HepG2 (cell line): ENCODE data around the gene AUNIP. TPM values are rescaled to one million over a fixed set of nuclear protein-coding genes. Genes with fewer than 3 reads are reported as not detected.

Source experiments
- ATAC-seq: fragments of 200-7000 bp; cut with Tn5 transposase; 3 replicates; pipeline ENCODE4 v1.9.1; 2020; ENCODE audit warnings: mild to moderate bottlenecking, moderate library complexity
- BruUV-seq: library from RNA; stranded (reverse); fragments of 400-500 nt; replicated peaks from 2 replicates; lab custom pipeline; 2021; lab: Mats Ljungman, UMichigan
- CTCF ChIA-PET: fragments of 300-600 bp; formaldehyde crosslinking; extraction: SDS; loops from one replicate; lab custom pipeline; 2021; ENCODE audit warnings: low total read pairs, inconsistent platforms, low intra/inter-chr PET ratio; lab: Yijun Ruan, JAX
- POLR2A ChIA-PET: fragments of 350-600 bp; sonication (Branson Sonifier 250); formaldehyde crosslinking; loops from one replicate; lab custom pipeline; 2020; ENCODE audit warnings: antibody characterized with exemption, inconsistent platforms; lab: Yijun Ruan, JAX
- DNase-seq: peaks from one replicate; pipeline ENCODE4 v3.0.0-alpha.2; 2015; ENCODE audit warnings: low spot score
- FAIRE-seq: peaks from 3 replicates; lab custom pipeline; 2011; peaks lifted over from hg19 to GRCh38; lab: Jason Lieb, UNC
- H2AFZ ChIP-seq: one replicate; pipeline ENCODE4 v1.6.1; 2011; ENCODE audit warnings: low read length, inconsistent platforms
- H3K27ac ChIP-seq: fragments of 300-600 bp; 3 replicates; pipeline ENCODE4 v1.8.0; 2011; ENCODE audit warnings: mixed run types, mild to moderate bottlenecking, mixed read lengths, low read length, inconsistent platforms; ENCODE audit not compliant: insufficient read depth; ENCODE audit errors: extremely low read length
- H3K27me3 ChIP-seq, 2 experiments: fragments of 200-600 bp in 1 of 2; 2 replicates in 1 of 2; 3 replicates in 1 of 2; pipeline versions ENCODE4 v1.6.0 to v1.8.0; 2011; ENCODE audit warnings: low read length in 2 of 2, mild to moderate bottlenecking in 2 of 2, moderate library complexity in 2 of 2, inconsistent platforms in 1 of 2; ENCODE audit not compliant: insufficient read depth in 2 of 2, control insufficient read depth in 1 of 2
- H3K36me3 ChIP-seq, 2 experiments: fragments of 200-600 bp in 1 of 2; replicated peaks in 1 of 2; 2 replicates in 1 of 2; 3 replicates in 1 of 2; pipeline versions ENCODE4 v1.5.1 to v1.8.0; 2011; ENCODE audit warnings: low read length in 2 of 2, inconsistent platforms in 1 of 2; ENCODE audit not compliant: insufficient read depth in 2 of 2, control insufficient read depth in 1 of 2
- H3K4me1 ChIP-seq: 2 replicates; pipeline ENCODE4 v1.5.1; 2012; ENCODE audit warnings: low read length, inconsistent platforms; ENCODE audit not compliant: insufficient read depth
- H3K4me2 ChIP-seq: 2 replicates; pipeline ENCODE4 v1.6.0; 2011; ENCODE audit warnings: low read depth, low read length, inconsistent platforms
- H3K4me3 ChIP-seq, 3 experiments: fragments of 200-600 bp in 1 of 3; sonication (generic), shearing (Covaris generic) in 1 of 3; replicated peaks in 1 of 3; 2 replicates each; pipeline ENCODE4 v1.5.1; 2011 to 2016; ENCODE audit warnings: low read length in 3 of 3, inconsistent platforms in 2 of 3, low read depth in 2 of 3, mild to moderate bottlenecking in 2 of 3, control low read depth in 1 of 3, mixed read lengths in 1 of 3; ENCODE audit not compliant: insufficient read depth in 1 of 3
- H3K79me2 ChIP-seq: one replicate; pipeline ENCODE4 v1.6.1; 2011; ENCODE audit warnings: low read length, inconsistent platforms; ENCODE audit not compliant: insufficient read depth
- H3K9ac ChIP-seq: 2 replicates; pipeline ENCODE4 v1.6.0; 2011; ENCODE audit warnings: mild to moderate bottlenecking, low read depth, low read length, inconsistent platforms; ENCODE audit not compliant: insufficient read depth
- H3K9me3 ChIP-seq: 2 replicates; pipeline ENCODE4 v1.5.1; 2012; ENCODE audit warnings: mild to moderate bottlenecking, low read length
- H4K20me1 ChIP-seq: 2 replicates; pipeline ENCODE4 v1.6.0; 2011; ENCODE audit warnings: inconsistent platforms, mild to moderate bottlenecking, low read length, moderate library complexity; ENCODE audit not compliant: insufficient read depth
- CEBPG ChIP-seq: IDR thresholded peaks from 2 replicates; pipeline ENCODE4 v1.6.1; 2016
- CREB1 ChIP-seq, 2 experiments: fragments of 450-650 bp in 1 of 2; IDR thresholded peaks; 2 replicates each; pipeline ENCODE4 v1.6.1; 2016 to 2017; ENCODE audit warnings: control low read depth in 1 of 2, mild to moderate bottlenecking in 1 of 2, missing compliant biosample characterization in 1 of 2, missing genetic modification characterization in 1 of 2
- HDAC1 ChIP-seq: sonication (generic); formaldehyde crosslinking; IDR thresholded peaks from 2 replicates; pipeline ENCODE4 v1.5.1; 2020; ENCODE audit warnings: mild to moderate bottlenecking, missing genetic modification reagents
- KAT8 ChIP-seq: IDR thresholded peaks from 2 replicates; pipeline ENCODE4 v1.6.1; 2016; ENCODE audit warnings: missing genetic modification reagents, missing compliant biosample characterization
- KDM5A ChIP-seq: fragments of 200-600 bp; sonication (generic); IDR thresholded peaks from 2 replicates; pipeline ENCODE4 v1.7.0; 2018; ENCODE audit warnings: antibody characterized with exemption, mild to moderate bottlenecking, low read length, borderline replicate concordance
- LCORL ChIP-seq, 2 experiments: fragments of 450-650 bp in 1 of 2; sonication (generic) in 1 of 2; formaldehyde crosslinking in 1 of 2; IDR thresholded peaks; 2 replicates each; pipeline versions ENCODE4 v1.5.0 to v1.6.1; 2017 to 2020; ENCODE audit warnings: antibody characterized with exemption in 1 of 2, missing genetic modification reagents in 1 of 2
- MIXL1 ChIP-seq: IDR thresholded peaks from 2 replicates; pipeline ENCODE4 v1.6.1; 2016
- NFYB ChIP-seq: sonication (generic); formaldehyde crosslinking; IDR thresholded peaks from 2 replicates; pipeline ENCODE4 v1.4.0; 2020; ENCODE audit warnings: missing genetic modification reagents
- NKX3-1 ChIP-seq: sonication (generic); formaldehyde crosslinking; IDR thresholded peaks from 2 replicates; pipeline ENCODE4 v1.5.0; 2020; ENCODE audit warnings: missing genetic modification reagents
- NONO ChIP-seq, 2 experiments: fragments of 450-650 bp in 1 of 2; sonication (generic) in 1 of 2; formaldehyde crosslinking in 1 of 2; IDR thresholded peaks in 1 of 2; conservative IDR thresholded peaks in 1 of 2; 2 replicates each; pipeline versions ENCODE4 v1.6.1 to v1.8.0; 2017 to 2022; ENCODE audit warnings: mild to moderate bottlenecking in 1 of 2, missing genetic modification reagents in 1 of 2, moderate library complexity in 1 of 2
- PCBP2 ChIP-seq: fragments of 200-400 bp; formaldehyde crosslinking; optimal IDR thresholded peaks from 2 replicates; pipeline ENCODE3; 2018; ENCODE audit warnings: low read length, low read depth; ENCODE audit not compliant: poor library complexity, severe bottlenecking
- SIN3A ChIP-seq: IDR thresholded peaks from 2 replicates; pipeline ENCODE4 v1.6.1; 2011; ENCODE audit warnings: low read depth, mild to moderate bottlenecking, control low read depth, low read length, borderline replicate concordance
- TFDP1 ChIP-seq: IDR thresholded peaks from 2 replicates; pipeline ENCODE4 v1.6.1; 2016; ENCODE audit warnings: missing compliant biosample characterization, missing genetic modification reagents, borderline replicate concordance
- TGIF2 ChIP-seq: IDR thresholded peaks from 2 replicates; pipeline ENCODE4 v1.6.1; 2016; ENCODE audit warnings: control low read depth, missing compliant biosample characterization
- ZBTB2 ChIP-seq: sonication (generic); formaldehyde crosslinking; IDR thresholded peaks from 2 replicates; pipeline ENCODE4 v1.8.0; 2022; ENCODE audit warnings: low read depth, missing genetic modification reagents
- ZMAT3 ChIP-seq: sonication (generic); formaldehyde crosslinking; conservative IDR thresholded peaks from 2 replicates; pipeline ENCODE4 v1.7.0; 2021; ENCODE audit warnings: missing genetic modification reagents
- ZNF430 ChIP-seq: sonication (generic); formaldehyde crosslinking; IDR thresholded peaks from 2 replicates; pipeline ENCODE4 v1.9.0; 2021; ENCODE audit warnings: mild to moderate bottlenecking, missing genetic modification reagents
- ZNF564 ChIP-seq: sonication (generic); formaldehyde crosslinking; IDR thresholded peaks from 2 replicates; pipeline ENCODE4 v1.8.1; 2023; ENCODE audit warnings: mild to moderate bottlenecking, missing genetic modification reagents
- WGBS: methylation state at CpG from one replicate; pipeline ENCODE4 v1.1.6; 2017; ENCODE audit warnings: low lambda C conversion rate; 5-methylcytosine and 5-hydroxymethylcytosine counted together
- in situ Hi-C: cut with HindIII; loops from 2 replicates; pipeline ENCODE4 v1.10.0; 2017; ENCODE audit warnings: low pct_unique_long_range_greater_than_20kb; ENCODE audit not compliant: extremely low pct_ligation_motif_present
- intact Hi-C: fragments of 100-400 bp; cut with micrococcal nuclease; formaldehyde crosslinking; loops from one replicate; pipeline ENCODE4 v1.10.0; 2022; ENCODE audit not compliant: unreplicated experiment
- polyA plus RNA-seq, 8 experiments: library from polyadenylated mRNA; depleted of rRNA in 3 of 8; stranded (reverse) in 7 of 8; unstranded in 1 of 8; fragments of >200 nt; fragmentation: Illumina TruSeq in 4 of 8; extraction: Trizol in 4 of 8; gene quantifications; 2 replicates each; pipeline versions ENCODE4 v1.2.1 to v1.2.3, GENCODE V29; 2011 to 2016; ENCODE audit warnings: low read depth in 4 of 8, missing spikeins in 1 of 8, mixed read lengths in 1 of 8; ENCODE audit not compliant: insufficient read depth in 1 of 8
- total RNA-seq, 5 experiments: library from RNA; depleted of rRNA; stranded (reverse); fragments of >200 nt; fragmentation: Illumina TruSeq; extraction: Trizol; gene quantifications; 2 replicates each; pipeline ENCODE4 v1.2.3, GENCODE V29; 2016; ENCODE audit warnings: low read depth in 1 of 5
- TF ChIP-seq, protein P1 (sequence below): sonication (generic); formaldehyde crosslinking; IDR thresholded peaks from 2 replicates; pipeline ENCODE4 v1.5.0; 2020; ENCODE audit warnings: mild to moderate bottlenecking, missing genetic modification reagents, moderate library complexity

Gene AUNIP
- total and polyA plus RNA-seq, 2 of the 13 experiments (the other 11 are each of a cell fraction or from before 2014, with no cell fraction given): 3.8 to 12.3 TPM

DNA sequence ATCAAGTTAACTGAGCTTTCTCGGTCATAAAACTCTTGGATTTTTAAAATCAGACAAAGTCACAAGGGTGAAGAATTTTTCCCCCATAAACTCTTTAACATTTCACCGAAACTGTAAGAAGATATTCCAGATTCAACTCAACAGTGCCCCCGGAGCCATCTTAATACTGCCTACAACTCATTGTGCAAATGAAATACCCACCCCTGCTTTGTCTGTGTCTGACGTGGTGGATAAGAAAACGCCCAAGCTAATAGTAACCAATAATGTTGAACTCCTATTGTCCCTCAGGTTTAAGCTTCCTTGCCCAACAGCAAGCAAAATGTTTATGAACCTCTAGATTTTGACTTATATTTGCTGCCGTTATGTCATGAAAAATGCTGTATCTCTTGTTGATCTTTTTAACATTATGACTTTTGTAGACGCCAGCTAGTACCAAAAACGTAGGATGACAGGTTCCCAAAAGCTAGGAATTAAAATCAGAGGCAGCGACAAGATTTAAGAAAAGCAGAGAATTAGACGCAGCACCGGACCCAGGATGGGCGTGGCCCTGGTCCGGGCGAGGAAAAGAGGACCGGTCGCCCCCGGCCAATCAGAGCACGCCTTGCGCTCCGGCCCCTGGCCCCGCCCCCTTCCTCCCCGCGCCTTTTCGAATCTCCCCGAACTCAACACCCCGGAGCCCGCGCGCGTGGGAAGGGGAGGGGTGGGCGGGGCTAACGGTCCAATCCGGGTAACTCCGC, 45.9 kb upstream of the AUNIP start:
- DNase-seq: peak; percentile 82
- in situ Hi-C loops: no loop called here
- TF ChIP-seq SIN3A (peak; percentile 43), LCORL (IDR thresholded peaks at IDR 0.05) (no peak), LCORL (CRISPR knock-in tag; IDR thresholded peaks at IDR 0.05) (no peak), KDM5A (peak; percentile 85), NFYB (peak; percentile 61), ZNF564 (CRISPR knock-in tag) (peak; percentile 53; the same call in 1 of the 2 replicates), CREB1 (IDR thresholded peaks at IDR 0.05) (no peak), CREB1 (CRISPR knock-in tag; IDR thresholded peaks at IDR 0.05) (peak; percentile 43; the same call in 1 of the 2 replicates), NKX3-1 (CRISPR knock-in tag) (0 out of 2 replicates have a peak, but pooled peaks have one; percentile 14), CEBPG (CRISPR knock-in tag) (0 out of 2 replicates have a peak, but pooled peaks have one; percentile 4), NONO (IDR thresholded peaks at IDR 0.05) (no peak), NONO (CRISPR knock-in tag; conservative IDR thresholded peaks at IDR 0.05) (peak; percentile 41), ZBTB2 (0 out of 2 replicates have a peak, but pooled peaks have one; percentile 33), TGIF2 (CRISPR knock-in tag) (0 out of 2 replicates have a peak, but pooled peaks have one; percentile 31), ZMAT3 (CRISPR knock-in tag) (no peak), PCBP2 (no peak), KAT8 (0 out of 2 replicates have a peak, but pooled peaks have one; percentile 15), MIXL1 (CRISPR knock-in tag) (no peak), HDAC1 (peak; percentile 6; the same call in 1 of the 2 replicates), TFDP1 (peak; percentile 91; the same call in 1 of the 2 replicates), ZNF430 (no peak)
- TF ChIP-seq, protein P1, sequence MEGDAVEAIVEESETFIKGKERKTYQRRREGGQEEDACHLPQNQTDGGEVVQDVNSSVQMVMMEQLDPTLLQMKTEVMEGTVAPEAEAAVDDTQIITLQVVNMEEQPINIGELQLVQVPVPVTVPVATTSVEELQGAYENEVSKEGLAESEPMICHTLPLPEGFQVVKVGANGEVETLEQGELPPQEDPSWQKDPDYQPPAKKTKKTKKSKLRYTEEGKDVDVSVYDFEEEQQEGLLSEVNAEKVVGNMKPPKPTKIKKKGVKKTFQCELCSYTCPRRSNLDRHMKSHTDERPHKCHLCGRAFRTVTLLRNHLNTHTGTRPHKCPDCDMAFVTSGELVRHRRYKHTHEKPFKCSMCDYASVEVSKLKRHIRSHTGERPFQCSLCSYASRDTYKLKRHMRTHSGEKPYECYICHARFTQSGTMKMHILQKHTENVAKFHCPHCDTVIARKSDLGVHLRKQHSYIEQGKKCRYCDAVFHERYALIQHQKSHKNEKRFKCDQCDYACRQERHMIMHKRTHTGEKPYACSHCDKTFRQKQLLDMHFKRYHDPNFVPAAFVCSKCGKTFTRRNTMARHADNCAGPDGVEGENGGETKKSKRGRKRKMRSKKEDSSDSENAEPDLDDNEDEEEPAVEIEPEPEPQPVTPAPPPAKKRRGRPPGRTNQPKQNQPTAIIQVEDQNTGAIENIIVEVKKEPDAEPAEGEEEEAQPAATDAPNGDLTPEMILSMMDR (CRISPR knock-in tag): 0 out of 2 replicates have a peak, but pooled peaks have one; percentile 5

More for the DNA sequence above, 45.9 kb upstream of the AUNIP start:
- WGBS: 1% methylated on average over 16 of the region's 34 CpGs
- no peaks in the 10 kb centered on the region for H3K9me3 ChIP-seq
- ChIA-PET CTCF (interaction anchor here (1.6 kb wide), 1 partner anchor 93 kb away, joined by 5 read pairs; the partner anchor contains the start of gene PAFAH2), POLR2A (interaction anchor here (0.7 to 1.3 kb wide), 5 partner anchors 10 to 845 kb away, joined by 3 to 5 read pairs (median 3); no protein-coding TSS in a partner anchor)
- peaks cover 4% of the 10 kb centered on the region; the same call in 1 of the 2 replicates for H4K20me1 ChIP-seq
- FAIRE-seq (no peak), ATAC-seq (peak; percentile 82)
- H3K9ac ChIP-seq: peak overlapping the region; percentile 69
- H3K4me3 ChIP-seq: peak overlapping the region; percentile 74 to 92 (median 84)
- peak overlapping the region; percentile 77 for H3K4me2 ChIP-seq
- peak overlapping the region; percentile 63 for H3K27ac ChIP-seq
- H3K27me3 ChIP-seq: peaks cover 0 to 3% of the 10 kb centered on the region in 2 experiments; a peak in 2 of 5 replicates
- H2AFZ ChIP-seq: no peak overlapping the region
- H3K4me1 ChIP-seq: peaks cover 52% of the 10 kb centered on the region
- intact Hi-C loops: loop anchor here (1.0 kb wide), 1 partner anchor 10 kb away; no protein-coding TSS in a partner anchor
- peaks cover 6 to 37% of the 10 kb centered on the region in 2 experiments for H3K36me3 ChIP-seq
- peaks cover 36% of the 10 kb centered on the region for H3K79me2 ChIP-seq
- TSS peak; percentile 48 for BruUV-seq
